Measurements from ENCODE around the gene ITIH1.
A peak's percentile ranks its signal among the peaks of the same experiment; 100 is the strongest.

DNA sequence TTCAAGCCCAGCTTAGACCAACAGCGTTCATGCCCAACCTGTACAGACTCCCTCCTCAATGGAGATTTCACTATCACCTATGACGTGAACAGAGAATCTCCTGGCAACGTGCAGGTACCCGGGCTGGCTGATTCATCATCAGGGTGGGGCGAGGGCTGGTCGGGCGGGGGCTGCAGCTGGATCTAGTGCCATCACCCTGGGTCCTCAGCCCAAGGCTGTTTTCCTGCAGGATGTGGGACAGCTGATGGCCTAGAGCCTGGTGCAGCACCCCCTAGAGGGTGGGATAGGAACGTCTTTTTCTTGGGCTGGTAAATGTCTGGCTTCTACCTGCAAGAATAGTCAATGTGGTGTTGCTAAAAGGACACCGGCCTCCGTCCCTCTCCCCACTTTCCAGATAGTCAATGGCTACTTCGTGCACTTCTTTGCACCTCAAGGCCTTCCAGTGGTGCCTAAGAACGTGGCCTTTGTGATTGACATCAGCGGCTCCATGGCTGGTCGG is 21.6 kb downstream of the ITIH1 start:
- TF ChIP-seq, protein P1, sequence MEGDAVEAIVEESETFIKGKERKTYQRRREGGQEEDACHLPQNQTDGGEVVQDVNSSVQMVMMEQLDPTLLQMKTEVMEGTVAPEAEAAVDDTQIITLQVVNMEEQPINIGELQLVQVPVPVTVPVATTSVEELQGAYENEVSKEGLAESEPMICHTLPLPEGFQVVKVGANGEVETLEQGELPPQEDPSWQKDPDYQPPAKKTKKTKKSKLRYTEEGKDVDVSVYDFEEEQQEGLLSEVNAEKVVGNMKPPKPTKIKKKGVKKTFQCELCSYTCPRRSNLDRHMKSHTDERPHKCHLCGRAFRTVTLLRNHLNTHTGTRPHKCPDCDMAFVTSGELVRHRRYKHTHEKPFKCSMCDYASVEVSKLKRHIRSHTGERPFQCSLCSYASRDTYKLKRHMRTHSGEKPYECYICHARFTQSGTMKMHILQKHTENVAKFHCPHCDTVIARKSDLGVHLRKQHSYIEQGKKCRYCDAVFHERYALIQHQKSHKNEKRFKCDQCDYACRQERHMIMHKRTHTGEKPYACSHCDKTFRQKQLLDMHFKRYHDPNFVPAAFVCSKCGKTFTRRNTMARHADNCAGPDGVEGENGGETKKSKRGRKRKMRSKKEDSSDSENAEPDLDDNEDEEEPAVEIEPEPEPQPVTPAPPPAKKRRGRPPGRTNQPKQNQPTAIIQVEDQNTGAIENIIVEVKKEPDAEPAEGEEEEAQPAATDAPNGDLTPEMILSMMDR (conservative IDR thresholded peaks at IDR 0.05; ENCODE audit: low read depth in 2 of 2) = peak; percentile 77 to 84
- TF ChIP-seq, protein P2, sequence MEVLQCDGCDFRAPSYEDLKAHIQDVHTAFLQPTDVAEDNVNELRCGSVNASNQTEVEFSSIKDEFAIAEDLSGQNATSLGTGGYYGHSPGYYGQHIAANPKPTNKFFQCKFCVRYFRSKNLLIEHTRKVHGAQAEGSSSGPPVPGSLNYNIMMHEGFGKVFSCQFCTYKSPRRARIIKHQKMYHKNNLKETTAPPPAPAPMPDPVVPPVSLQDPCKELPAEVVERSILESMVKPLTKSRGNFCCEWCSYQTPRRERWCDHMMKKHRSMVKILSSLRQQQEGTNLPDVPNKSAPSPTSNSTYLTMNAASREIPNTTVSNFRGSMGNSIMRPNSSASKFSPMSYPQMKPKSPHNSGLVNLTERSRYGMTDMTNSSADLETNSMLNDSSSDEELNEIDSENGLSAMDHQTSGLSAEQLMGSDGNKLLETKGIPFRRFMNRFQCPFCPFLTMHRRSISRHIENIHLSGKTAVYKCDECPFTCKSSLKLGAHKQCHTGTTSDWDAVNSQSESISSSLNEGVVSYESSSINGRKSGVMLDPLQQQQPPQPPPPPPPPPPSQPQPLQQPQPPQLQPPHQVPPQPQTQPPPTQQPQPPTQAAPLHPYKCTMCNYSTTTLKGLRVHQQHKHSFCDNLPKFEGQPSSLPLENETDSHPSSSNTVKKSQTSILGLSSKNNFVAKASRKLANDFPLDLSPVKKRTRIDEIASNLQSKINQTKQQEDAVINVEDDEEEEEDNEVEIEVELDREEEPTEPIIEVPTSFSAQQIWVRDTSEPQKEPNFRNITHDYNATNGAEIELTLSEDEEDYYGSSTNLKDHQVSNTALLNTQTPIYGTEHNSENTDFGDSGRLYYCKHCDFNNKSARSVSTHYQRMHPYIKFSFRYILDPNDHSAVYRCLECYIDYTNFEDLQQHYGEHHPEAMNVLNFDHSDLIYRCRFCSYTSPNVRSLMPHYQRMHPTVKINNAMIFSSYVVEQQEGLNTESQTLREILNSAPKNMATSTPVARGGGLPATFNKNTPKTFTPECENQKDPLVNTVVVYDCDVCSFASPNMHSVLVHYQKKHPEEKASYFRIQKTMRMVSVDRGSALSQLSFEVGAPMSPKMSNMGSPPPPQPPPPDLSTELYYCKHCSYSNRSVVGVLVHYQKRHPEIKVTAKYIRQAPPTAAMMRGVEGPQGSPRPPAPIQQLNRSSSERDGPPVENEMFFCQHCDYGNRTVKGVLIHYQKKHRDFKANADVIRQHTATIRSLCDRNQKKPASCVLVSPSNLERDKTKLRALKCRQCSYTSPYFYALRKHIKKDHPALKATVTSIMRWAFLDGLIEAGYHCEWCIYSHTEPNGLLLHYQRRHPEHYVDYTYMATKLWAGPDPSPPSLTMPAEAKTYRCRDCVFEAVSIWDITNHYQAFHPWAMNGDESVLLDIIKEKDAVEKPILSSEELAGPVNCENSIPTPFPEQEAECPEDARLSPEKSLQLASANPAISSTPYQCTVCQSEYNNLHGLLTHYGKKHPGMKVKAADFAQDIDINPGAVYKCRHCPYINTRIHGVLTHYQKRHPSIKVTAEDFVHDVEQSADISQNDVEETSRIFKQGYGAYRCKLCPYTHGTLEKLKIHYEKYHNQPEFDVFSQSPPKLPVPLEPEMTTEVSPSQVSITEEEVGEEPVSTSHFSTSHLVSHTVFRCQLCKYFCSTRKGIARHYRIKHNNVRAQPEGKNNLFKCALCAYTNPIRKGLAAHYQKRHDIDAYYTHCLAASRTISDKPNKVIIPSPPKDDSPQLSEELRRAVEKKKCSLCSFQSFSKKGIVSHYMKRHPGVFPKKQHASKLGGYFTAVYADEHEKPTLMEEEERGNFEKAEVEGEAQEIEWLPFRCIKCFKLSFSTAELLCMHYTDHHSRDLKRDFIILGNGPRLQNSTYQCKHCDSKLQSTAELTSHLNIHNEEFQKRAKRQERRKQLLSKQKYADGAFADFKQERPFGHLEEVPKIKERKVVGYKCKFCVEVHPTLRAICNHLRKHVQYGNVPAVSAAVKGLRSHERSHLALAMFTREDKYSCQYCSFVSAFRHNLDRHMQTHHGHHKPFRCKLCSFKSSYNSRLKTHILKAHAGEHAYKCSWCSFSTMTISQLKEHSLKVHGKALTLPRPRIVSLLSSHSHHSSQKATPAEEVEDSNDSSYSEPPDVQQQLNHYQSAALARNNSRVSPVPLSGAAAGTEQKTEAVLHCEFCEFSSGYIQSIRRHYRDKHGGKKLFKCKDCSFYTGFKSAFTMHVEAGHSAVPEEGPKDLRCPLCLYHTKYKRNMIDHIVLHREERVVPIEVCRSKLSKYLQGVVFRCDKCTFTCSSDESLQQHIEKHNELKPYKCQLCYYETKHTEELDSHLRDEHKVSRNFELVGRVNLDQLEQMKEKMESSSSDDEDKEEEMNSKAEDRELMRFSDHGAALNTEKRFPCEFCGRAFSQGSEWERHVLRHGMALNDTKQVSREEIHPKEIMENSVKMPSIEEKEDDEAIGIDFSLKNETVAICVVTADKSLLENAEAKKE (CRISPR knock-in tag; IDR thresholded peaks at IDR 0.05) = no peak
- TF ChIP-seq EZH2 (IDR thresholded peaks at IDR 0.05; ENCODE audit: low read depth, unreplicated experiment) = no peak
- no peak for TF ChIP-seq EZH2phosphoT487 (IDR thresholded peaks at IDR 0.05; ENCODE audit: unreplicated experiment)
- no peak for TF ChIP-seq CREB1 (CRISPR knock-in tag; IDR thresholded peaks at IDR 0.05; ENCODE audit: low read depth)
- TF ChIP-seq, protein P3, sequence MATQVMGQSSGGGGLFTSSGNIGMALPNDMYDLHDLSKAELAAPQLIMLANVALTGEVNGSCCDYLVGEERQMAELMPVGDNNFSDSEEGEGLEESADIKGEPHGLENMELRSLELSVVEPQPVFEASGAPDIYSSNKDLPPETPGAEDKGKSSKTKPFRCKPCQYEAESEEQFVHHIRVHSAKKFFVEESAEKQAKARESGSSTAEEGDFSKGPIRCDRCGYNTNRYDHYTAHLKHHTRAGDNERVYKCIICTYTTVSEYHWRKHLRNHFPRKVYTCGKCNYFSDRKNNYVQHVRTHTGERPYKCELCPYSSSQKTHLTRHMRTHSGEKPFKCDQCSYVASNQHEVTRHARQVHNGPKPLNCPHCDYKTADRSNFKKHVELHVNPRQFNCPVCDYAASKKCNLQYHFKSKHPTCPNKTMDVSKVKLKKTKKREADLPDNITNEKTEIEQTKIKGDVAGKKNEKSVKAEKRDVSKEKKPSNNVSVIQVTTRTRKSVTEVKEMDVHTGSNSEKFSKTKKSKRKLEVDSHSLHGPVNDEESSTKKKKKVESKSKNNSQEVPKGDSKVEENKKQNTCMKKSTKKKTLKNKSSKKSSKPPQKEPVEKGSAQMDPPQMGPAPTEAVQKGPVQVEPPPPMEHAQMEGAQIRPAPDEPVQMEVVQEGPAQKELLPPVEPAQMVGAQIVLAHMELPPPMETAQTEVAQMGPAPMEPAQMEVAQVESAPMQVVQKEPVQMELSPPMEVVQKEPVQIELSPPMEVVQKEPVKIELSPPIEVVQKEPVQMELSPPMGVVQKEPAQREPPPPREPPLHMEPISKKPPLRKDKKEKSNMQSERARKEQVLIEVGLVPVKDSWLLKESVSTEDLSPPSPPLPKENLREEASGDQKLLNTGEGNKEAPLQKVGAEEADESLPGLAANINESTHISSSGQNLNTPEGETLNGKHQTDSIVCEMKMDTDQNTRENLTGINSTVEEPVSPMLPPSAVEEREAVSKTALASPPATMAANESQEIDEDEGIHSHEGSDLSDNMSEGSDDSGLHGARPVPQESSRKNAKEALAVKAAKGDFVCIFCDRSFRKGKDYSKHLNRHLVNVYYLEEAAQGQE (IDR thresholded peaks at IDR 0.05; ENCODE audit: unreplicated experiment) = no peak
